ENCODE measurements around the gene UROC1. TPM values are rescaled to one million over a fixed set of nuclear protein-coding genes. Genes with fewer than 3 reads are reported as not detected.

UROC1 gene
- total RNA-seq, 1 experiment from 2014 or later = not detected

GRCh38 chr3:126490619-126491018 lies 27.0 kb downstream of the UROC1 start:
- H3K23me2 ChIP-seq (ENCODE audit: insufficient read length, low read depth, low read length, poor library complexity, severe bottlenecking) = no peaks in the 10 kb centered on the region
- no peak overlapping the region for H3K4ac ChIP-seq (ENCODE audit: low read depth, low read length)
- no peak overlapping the region for H4K91ac ChIP-seq (ENCODE audit: insufficient read length, low read depth, low read length)
- H2BK12ac ChIP-seq (ENCODE audit: insufficient read length, low read depth, low read length) = no peak overlapping the region
- no peak overlapping the region for H2BK5ac ChIP-seq (ENCODE audit: insufficient read length, low read length)
- no peaks in the 10 kb centered on the region for H3K79me2 ChIP-seq (ENCODE audit: insufficient read depth, low read length)
- no peak overlapping the region for H2BK15ac ChIP-seq (ENCODE audit: low read depth, low read length)
- DNase-seq = peak; percentile 58
- H3K9me3 ChIP-seq (ENCODE audit: control insufficient read depth, low read depth, low read length) = no peaks in the 10 kb centered on the region
- H4K5ac ChIP-seq (ENCODE audit: insufficient read length, low read depth, low read length) = no peak overlapping the region
- H3K79me1 ChIP-seq (ENCODE audit: insufficient read depth, low read depth, low read length, poor library complexity, severe bottlenecking) = no peaks in the 10 kb centered on the region
- no peak overlapping the region for H3K4me3 Mint-ChIP-seq
- H3K4me1 Mint-ChIP-seq = peaks cover 11 to 19% of the 10 kb centered on the region in 2 experiments
- no peaks in the 10 kb centered on the region for H3K9me3 Mint-ChIP-seq
- no peak overlapping the region for H2BK120ac ChIP-seq (ENCODE audit: low read depth, low read length, poor library complexity, severe bottlenecking)
- H3K27ac ChIP-seq (ENCODE audit: insufficient read length, low read depth, low read length) = no peak overlapping the region
- no peaks in the 10 kb centered on the region for H3K27me3 ChIP-seq (ENCODE audit: insufficient read depth, low read length)
- H3K23ac ChIP-seq (ENCODE audit: insufficient read length, low read depth, low read length) = no peak overlapping the region
- no peak overlapping the region for H3K18ac ChIP-seq (ENCODE audit: insufficient read length, low read depth, low read length)
- no peak overlapping the region for H3T11ph ChIP-seq (ENCODE audit: low read length)
- H3K27me3 Mint-ChIP-seq (ENCODE audit: low read depth) = peaks cover 2% of the 10 kb centered on the region; the same call in 1 of the 2 replicates
- no peaks in the 10 kb centered on the region for H4K20me1 ChIP-seq (ENCODE audit: control insufficient read depth, insufficient read depth, insufficient read length)
- no peak overlapping the region for H3K4me2 ChIP-seq (ENCODE audit: insufficient read depth, insufficient read length, low read length)
- H3K14ac ChIP-seq (ENCODE audit: insufficient read depth, low read length) = no peak overlapping the region; the same call in 1 of the 2 replicates
- H3K36me3 Mint-ChIP-seq (ENCODE audit: insufficient read depth in 1 of 3, low read depth in 3 of 3) = no peaks in the 10 kb centered on the region; a peak in 1 of 7 replicates
- H3K56ac ChIP-seq (ENCODE audit: insufficient read length, low read depth, low read length) = no peak overlapping the region
- no peak overlapping the region; a peak in 2 of 7 replicates for H3K27ac Mint-ChIP-seq
- WGBS (ENCODE audit: extremely low coverage, insufficient read length, low lambda C conversion rate) = no CpG with 5 or more reads among the region's 6 CpGs
- peak; percentile 56 for TF ChIP-seq CTCF (conservative IDR thresholded peaks at IDR 0.05)
- H4K8ac ChIP-seq (replicated peaks; ENCODE audit: insufficient read length, low read depth, low read length) = no peak overlapping the region
- no peak overlapping the region for H2AK5ac ChIP-seq (ENCODE audit: insufficient read length, low read length)
- no peak overlapping the region for H2BK20ac ChIP-seq (ENCODE audit: low read depth, low read length, poor library complexity, severe bottlenecking)
- no peak overlapping the region for H2AFZ ChIP-seq (ENCODE audit: low read length)
- H3K4me1 ChIP-seq (ENCODE audit: insufficient read depth, low read length) = no peaks in the 10 kb centered on the region; the same call in 1 of the 2 replicates
- no peak overlapping the region for H3K9ac ChIP-seq (ENCODE audit: extremely low read depth, insufficient read length, low read length)
